ENCODE measurements around the gene DLGAP1.
A peak's percentile ranks its signal among the peaks of the same experiment; 100 is the strongest.

DLGAP1 gene

GRCh38 chr18:3861495-3861894 is 593.6 kb downstream of the DLGAP1 start:
- CTCF ChIA-PET: interaction anchor here (0.6 to 1.1 kb wide), 5 partner anchors 8 to 500 kb away, joined by 3 to 5 read pairs (median 3); no protein-coding TSS in a partner anchor
- Histone ChIP-seq H3K4me3 (ENCODE audit: low read depth, low read length) (no peak overlapping the region), H3K27ac (ENCODE audit: extremely low read depth, low read depth, low read length) (no peak overlapping the region), H3K4me1 (ENCODE audit: control insufficient read depth, insufficient read depth, low read length) (no peaks in the 10 kb centered on the region), H3K9me3 (ENCODE audit: control insufficient read depth, insufficient read depth, low read depth, low read length) (no peaks in the 10 kb centered on the region), H3K36me3 (ENCODE audit: control insufficient read depth in 2 of 2, insufficient read depth in 1 of 2, low read length in 2 of 2) (no peaks in the 10 kb centered on the region)
- POLR2A ChIA-PET: no interaction called here
- TF ChIP-seq ZNF501 (tag by site-specific recombination; IDR thresholded peaks at IDR 0.05) (no peak), ZNF169 (tag by site-specific recombination; IDR thresholded peaks at IDR 0.05) (no peak), ZBTB11 (tag by site-specific recombination; conservative IDR thresholded peaks at IDR 0.05; ENCODE audit: low read depth) (no peak), ZNF560 (tag by site-specific recombination; IDR thresholded peaks at IDR 0.05; ENCODE audit: borderline replicate concordance) (no peak), SP3 (tag by site-specific recombination; IDR thresholded peaks at IDR 0.05) (no peak), ZBTB17 (tag by site-specific recombination; IDR thresholded peaks at IDR 0.05) (no peak), YY2 (tag by site-specific recombination; IDR thresholded peaks at IDR 0.05) (no peak), ZNF114 (tag by site-specific recombination; IDR thresholded peaks at IDR 0.05) (no peak), ZNF830 (tag by site-specific recombination; IDR thresholded peaks at IDR 0.05; ENCODE audit: low read depth) (no peak), ZNF184 (tag by site-specific recombination; IDR thresholded peaks at IDR 0.05) (no peak), ZNF211 (tag by site-specific recombination; IDR thresholded peaks at IDR 0.05; ENCODE audit: low read depth) (no peak), ZNF530 (tag by site-specific recombination; IDR thresholded peaks at IDR 0.05; ENCODE audit: low read depth) (no peak)

GRCh38 chr18:3857544-3857943 is 597.6 kb downstream of the DLGAP1 start:
- Histone ChIP-seq H3K27ac (ENCODE audit: extremely low read depth, low read depth, low read length) (no peak overlapping the region), H3K9me3 (ENCODE audit: control insufficient read depth, insufficient read depth, low read depth, low read length) (no peaks in the 10 kb centered on the region), H3K4me1 (ENCODE audit: control insufficient read depth, insufficient read depth, low read length) (no peaks in the 10 kb centered on the region), H3K4me3 (ENCODE audit: low read depth, low read length) (no peak overlapping the region), H3K36me3 (ENCODE audit: control insufficient read depth in 2 of 2, insufficient read depth in 1 of 2, low read length in 2 of 2) (no peaks in the 10 kb centered on the region)
- TF ChIP-seq ZNF585B (tag by site-specific recombination; IDR thresholded peaks at IDR 0.05): no peak
- 0 out of 2 replicates have a peak, but pooled peaks have one; percentile 20 for TF ChIP-seq PRDM1 (tag by site-specific recombination; IDR thresholded peaks at IDR 0.05)
- ChIA-PET POLR2A (no interaction called here), CTCF (interaction anchor here (0.9 to 2.3 kb wide), 4 partner anchors 12 to 86 kb away, joined by 6 to 14 read pairs (median 9); no protein-coding TSS in a partner anchor)

- Histone ChIP-seq H3K27ac (ENCODE audit: extremely low read depth, low read depth, low read length) (no peak overlapping the region), H3K9me3 (ENCODE audit: control insufficient read depth, insufficient read depth, low read depth, low read length) (no peaks in the 10 kb centered on the region), H3K4me1 (ENCODE audit: control insufficient read depth, insufficient read depth, low read length) (no peaks in the 10 kb centered on the region), H3K4me3 (ENCODE audit: low read depth, low read length) (no peak overlapping the region), H3K36me3 (ENCODE audit: control insufficient read depth in 2 of 2, insufficient read depth in 1 of 2, low read length in 2 of 2) (no peaks in the 10 kb centered on the region; a peak in 1 of 3 replicates)
- ChIA-PET CTCF (interaction anchor here (0.6 to 0.8 kb wide), 2 partner anchors 143 to 145 kb away, joined by 3 read pairs; no protein-coding TSS in a partner anchor), POLR2A (no interaction called here)
- TF ChIP-seq ZNF302 (tag by site-specific recombination; IDR thresholded peaks at IDR 0.05; ENCODE audit: low read depth): no peak
- no peak for TF ChIP-seq ZNF768 (tag by site-specific recombination; IDR thresholded peaks at IDR 0.05)
- TF ChIP-seq ZNF488 (tag by site-specific recombination; IDR thresholded peaks at IDR 0.05): no peak
- TF ChIP-seq CTCF (tag by site-specific recombination; IDR thresholded peaks at IDR 0.05): no peak
- no peak for TF ChIP-seq PBX3 (CRISPR knock-in tag; IDR thresholded peaks at IDR 0.05)
- no peak for TF ChIP-seq ZNF391 (tag by site-specific recombination; IDR thresholded peaks at IDR 0.05; ENCODE audit: borderline replicate concordance, low read depth)
- no peak for TF ChIP-seq ZNF521 (tag by site-specific recombination; IDR thresholded peaks at IDR 0.05)
- no peak for TF ChIP-seq PRDM6 (tag by site-specific recombination; IDR thresholded peaks at IDR 0.05)
Measured at GRCh38 chr18:3855966-3856365, 599.1 kb downstream of the DLGAP1 start.
